DMS53 treated with DMSO at 0.1 percent for 48 hours (cell line): ENCODE measurements around the gene GYPB.
"Not testable (repeated sequence)": the region's sequence is repeated elsewhere in the genome, so short reads cannot be mapped to it uniquely, and the experiment has no call there.

Source experiments
- DNase-seq: peaks from one replicate; lab custom pipeline; 2025; ENCODE audit not compliant: unreplicated experiment; lab: John Stamatoyannopoulos, UW

The GYPB gene

GRCh38 chr4:144019277-144019676 is at the start of gene GYPB:
Gene GYPB, minus strand, starts transcription at chr4:144019380. Its CDS starts 93 bp downstream, at chr4:144019287.
- DNase-seq, result not testable (repeated sequence)

- DNase-seq, result not testable (repeated sequence)
Observed at GRCh38 chr4:144061556-144061955, 42.4 kb upstream of the GYPB start.

GRCh38 chr4:144060234-144060859 is 41.2 kb upstream of the GYPB start:
- not testable (repeated sequence) for DNase-seq

- no peak for DNase-seq
Observed at GRCh38 chr4:144056800-144057199, 37.6 kb upstream of the GYPB start.

- not testable (repeated sequence) for DNase-seq
Observed at GRCh38 chr4:144055336-144055735, 36.2 kb upstream of the GYPB start.

GRCh38 chr4:144051494-144051893 is 32.3 kb upstream of the GYPB start:
- not testable (repeated sequence) for DNase-seq

GRCh38 chr4:144050631-144051030 is 31.5 kb upstream of the GYPB start:
- DNase-seq, result not testable (repeated sequence)

GRCh38 chr4:144049495-144050424 is 30.6 kb upstream of the GYPB start:
- not testable (repeated sequence) for DNase-seq

GRCh38 chr4:144044936-144045335 is 25.8 kb upstream of the GYPB start:
- DNase-seq, result not testable (repeated sequence)

- not testable (repeated sequence) for DNase-seq
Observed at GRCh38 chr4:144032580-144032979, 13.4 kb upstream of the GYPB start.

- not testable (repeated sequence) for DNase-seq
Observed at GRCh38 chr4:144031875-144032274, 12.7 kb upstream of the GYPB start.

GRCh38 chr4:144031369-144031768 is 12.2 kb upstream of the GYPB start:
- not testable (repeated sequence) for DNase-seq

- not testable (repeated sequence) for DNase-seq
Observed at GRCh38 chr4:144030708-144031107, 11.5 kb upstream of the GYPB start.

- not testable (repeated sequence) for DNase-seq
Observed at GRCh38 chr4:144026682-144027081, 7.5 kb upstream of the GYPB start.

GRCh38 chr4:144024399-144025053 is 5.3 kb upstream of the GYPB start:
- DNase-seq, result not testable (repeated sequence)

GRCh38 chr4:144022772-144023400 is 3.7 kb upstream of the GYPB start:
- DNase-seq, result not testable (repeated sequence)

GRCh38 chr4:144021336-144021990 is 2.3 kb upstream of the GYPB start:
- peak; percentile 19 for DNase-seq

GRCh38 chr4:144018223-144019000 is 768 bp downstream of the GYPB start:
- not testable (repeated sequence) for DNase-seq

- DNase-seq, result not testable (repeated sequence)
Observed at GRCh38 chr4:144017271-144017670, 1.9 kb downstream of the GYPB start.
